GM23338 (cell line): Measurements from ENCODE around the gene FSIP1.

Source experiments
- CREB1 ChIP-seq: fragments of 250-450 bp; sonication (Bioruptor Pico); IDR thresholded peaks from 2 replicates; pipeline ENCODE4 v1.5.0; 2020; ENCODE audit warnings: low read depth, mild to moderate bottlenecking, moderate library complexity
- CTCF ChIP-seq, 2 experiments: fragments of 200-600 bp in 1 of 2; sonication (generic) in 1 of 2; conservative IDR thresholded peaks; 2 replicates each; pipeline versions ENCODE4 v1.5.1 to v1.6.1; 2016 to 2017; ENCODE audit warnings: antibody characterized with exemption in 2 of 2, low read depth in 2 of 2, mild to moderate bottlenecking in 2 of 2, moderate library complexity in 1 of 2
- EZH2 ChIP-seq: fragments of 200-600 bp; sonication (generic); IDR thresholded peaks from one replicate; pipeline ENCODE4 v1.8.0; 2017; ENCODE audit warnings: antibody characterized with exemption, mild to moderate bottlenecking, low read depth; ENCODE audit not compliant: unreplicated experiment
- EZH2phosphoT487 ChIP-seq: fragments of 200-600 bp; sonication (generic); IDR thresholded peaks from one replicate; pipeline ENCODE4 v1.8.1; 2018; ENCODE audit warnings: antibody characterized with exemption; ENCODE audit not compliant: unreplicated experiment
- JUNB ChIP-seq: IDR thresholded peaks from one replicate; pipeline ENCODE4 v1.6.1; 2016; ENCODE audit warnings: antibody characterized with exemption; ENCODE audit not compliant: unreplicated experiment
- NANOG ChIP-seq: IDR thresholded peaks from 2 replicates; pipeline ENCODE4 v1.6.1; 2016; ENCODE audit warnings: antibody characterized with exemption, borderline replicate concordance
- POLR2AphosphoS5 ChIP-seq: IDR thresholded peaks from 2 replicates; pipeline ENCODE4 v1.6.1; 2016; ENCODE audit warnings: antibody characterized with exemption, low read depth
- REST ChIP-seq: IDR thresholded peaks from one replicate; pipeline ENCODE4 v1.6.1; 2018; ENCODE audit warnings: antibody characterized with exemption; ENCODE audit not compliant: unreplicated experiment
- STAT1 ChIP-seq: IDR thresholded peaks from one replicate; pipeline ENCODE4 v1.6.1; 2016; ENCODE audit warnings: antibody characterized with exemption; ENCODE audit not compliant: unreplicated experiment
- ZNF114 ChIP-seq: fragments of 250-450 bp; sonication (Bioruptor Pico); IDR thresholded peaks from 2 replicates; pipeline ENCODE4 v1.5.0; 2020; ENCODE audit warnings: mild to moderate bottlenecking, moderate library complexity

- TF ChIP-seq POLR2AphosphoS5: no peak
- TF ChIP-seq CTCF (conservative IDR thresholded peaks at IDR 0.05; ENCODE audit: low read depth in 2 of 2): no peak
- TF ChIP-seq EZH2: no peak
- no peak for TF ChIP-seq JUNB
- no peak for TF ChIP-seq REST
- no peak for TF ChIP-seq ZNF114 (CRISPR knock-in tag)
- no peak for TF ChIP-seq CREB1 (CRISPR knock-in tag)
- TF ChIP-seq EZH2phosphoT487: no peak
- TF ChIP-seq STAT1: no peak
- no peak for TF ChIP-seq NANOG
Measured at GRCh38 chr15:39706206-39706605, 76.4 kb downstream of the FSIP1 start.
